ENCODE results near the gene KDM2B.
"Not testable (repeated sequence)": the region's sequence is repeated elsewhere in the genome, so short reads cannot be mapped to it uniquely, and the experiment has no call there.

The KDM2B gene

GRCh38 chr12:121580959-121581685, at the start of gene KDM2B:
Gene KDM2B (minus strand): TSS chr12:121581023. CDS start chr12:121580911, 112 bp downstream.
- DNase-seq, result peak; percentile 66

GRCh38 chr12:121628536-121628935, 47.7 kb upstream of the KDM2B start:
- no peak for DNase-seq

GRCh38 chr12:121628037-121628436, 47.2 kb upstream of the KDM2B start:
- DNase-seq, result no peak

- DNase-seq, result peak; percentile 54
Measured at GRCh38 chr12:121626853-121627640, 46.2 kb upstream of the KDM2B start.

- DNase-seq, result peak; percentile 96
Measured at GRCh38 chr12:121626087-121626852, 45.4 kb upstream of the KDM2B start, which contains the start of gene ORAI1. Gene ORAI1 (plus strand): TSS chr12:121626530.

- DNase-seq, result no peak
Measured at GRCh38 chr12:121620333-121620891, 39.6 kb upstream of the KDM2B start.

GRCh38 chr12:121618659-121619233, 37.9 kb upstream of the KDM2B start:
- no peak for DNase-seq

GRCh38 chr12:121614872-121615467, 34.1 kb upstream of the KDM2B start:
- DNase-seq, result no peak

- no peak for DNase-seq
Measured at GRCh38 chr12:121613462-121613861, 32.6 kb upstream of the KDM2B start.

- no peak for DNase-seq
Measured at GRCh38 chr12:121611306-121611705, 30.5 kb upstream of the KDM2B start.

- DNase-seq, result peak; percentile 51
Measured at GRCh38 chr12:121610239-121611149, 29.7 kb upstream of the KDM2B start.

GRCh38 chr12:121608301-121608700, 27.5 kb upstream of the KDM2B start:
- DNase-seq, result no peak

- DNase-seq, result no peak
Measured at GRCh38 chr12:121603581-121603980, 22.8 kb upstream of the KDM2B start.

GRCh38 chr12:121602766-121603165, 21.9 kb upstream of the KDM2B start:
- no peak for DNase-seq

GRCh38 chr12:121600702-121601336, 20.0 kb upstream of the KDM2B start:
- no peak for DNase-seq

- DNase-seq, result no peak
Measured at GRCh38 chr12:121596526-121596925, 15.7 kb upstream of the KDM2B start.

GRCh38 chr12:121595520-121595919, 14.7 kb upstream of the KDM2B start:
- no peak for DNase-seq

- DNase-seq, result no peak
Measured at GRCh38 chr12:121592320-121592719, 11.5 kb upstream of the KDM2B start.

- DNase-seq, result no peak
Measured at GRCh38 chr12:121590476-121591143, 9.8 kb upstream of the KDM2B start.

- DNase-seq, result not testable (repeated sequence)
Measured at GRCh38 chr12:121584885-121585284, 4.1 kb upstream of the KDM2B start.

Measured in midbrain (tissue), 1 donor.